ELR (cell line): Measurements from ENCODE around the gene ZDHHC5.

ENCODE experiments used
- DNase-seq: peaks from one replicate; pipeline ENCODE4 v3.0.0-alpha.2; 2015; ENCODE audit warnings: low read depth

ZDHHC5 gene

GRCh38 chr11:57729479-57729878 lies 61.6 kb downstream of the ZDHHC5 start:
- DNase-seq: no peak

- no peak for DNase-seq
Measured at GRCh38 chr11:57732661-57733060, 64.7 kb downstream of the ZDHHC5 start.

DNA sequence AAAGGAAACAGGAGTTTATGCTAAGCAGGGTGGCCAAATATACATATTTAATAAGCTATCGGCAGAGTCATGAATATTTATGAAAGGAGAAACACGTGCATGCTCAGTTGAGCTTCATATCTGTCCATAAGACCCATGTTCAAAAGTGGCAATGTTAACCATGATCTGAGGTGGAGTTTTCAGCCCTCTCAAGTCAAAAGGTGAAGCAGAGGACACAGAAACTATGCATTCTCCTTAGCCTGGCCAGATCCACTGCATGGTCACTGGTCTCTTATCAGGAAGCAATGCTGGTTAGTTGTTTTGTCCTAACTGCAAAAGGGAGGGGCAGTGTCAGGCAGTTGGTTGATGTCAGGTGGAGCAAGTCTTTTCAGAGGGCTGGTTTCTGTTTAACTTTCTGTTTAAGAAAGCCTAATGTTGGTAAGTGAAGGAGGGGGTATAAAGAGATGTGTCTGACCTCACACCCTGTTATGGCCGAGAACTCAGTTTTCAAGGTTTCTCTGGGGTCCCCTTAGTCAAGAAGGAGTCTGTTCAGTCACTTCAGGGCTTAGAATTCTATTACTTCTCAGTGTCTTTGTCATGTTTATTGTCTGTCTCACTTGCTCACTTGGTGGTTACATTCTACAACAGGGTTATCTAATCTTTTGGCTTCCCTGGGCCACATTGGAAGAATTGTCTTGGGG lies 67.8 kb downstream of the ZDHHC5 start:
- DNase-seq: no peak

GRCh38 chr11:57741132-57742086 lies 73.5 kb downstream of the ZDHHC5 start, which contains the start of gene SELENOH:
Gene SELENOH (plus strand): TSS chr11:57741491. CDS start chr11:57741596, 105 bp downstream.
- peak; percentile 98 for DNase-seq

DNA sequence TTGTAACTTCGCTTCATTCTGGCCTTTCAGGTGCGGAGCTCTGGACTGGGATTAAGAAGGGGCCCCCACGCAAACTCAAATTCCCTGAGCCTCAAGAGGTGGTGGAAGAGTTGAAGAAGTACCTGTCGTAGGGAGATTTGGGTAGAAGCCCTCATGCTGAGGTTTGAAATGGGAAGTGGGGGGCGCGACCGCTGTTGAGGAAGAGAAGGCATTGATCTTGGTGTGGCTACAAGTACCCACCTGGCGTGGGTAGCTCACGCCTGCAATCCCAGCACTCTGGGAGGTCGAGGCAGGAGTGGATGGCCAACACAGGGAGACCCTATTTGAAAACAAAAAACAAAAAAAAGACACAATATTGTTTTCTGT lies 74.2 kb downstream of the ZDHHC5 start:
- DNase-seq: no peak

GRCh38 chr11:57744357-57744756 lies 76.4 kb downstream of the ZDHHC5 start:
- no peak for DNase-seq

- DNase-seq: no peak
Measured at GRCh38 chr11:57745206-57745605, 77.3 kb downstream of the ZDHHC5 start.

GRCh38 chr11:57746920-57747319 lies 79.0 kb downstream of the ZDHHC5 start:
- DNase-seq: no peak
